CD4-positive, alpha-beta T cell treated with Interleukin-6 for 4 hours (primary cell): Measurements from ENCODE around the gene OPN4.
"Not testable (repeated sequence)": the region's sequence is repeated elsewhere in the genome, so short reads cannot be mapped to it uniquely, and the experiment has no call there.

Source experiments
- DNase-seq: peaks from one replicate; pipeline ENCODE4 v3.0.0-alpha.2; 2020; ENCODE audit warnings: mixed read lengths

OPN4 gene

GRCh38 chr10:86654411-86655172 is at the start of gene OPN4:
Gene OPN4 (plus strand): TSS chr10:86654547. CDS start chr10:86654784, 237 bp downstream.
- DNase-seq: no peak

- DNase-seq: no peak
These were observed 46.7 kb upstream of the OPN4 start for GRCh38 chr10:86607674-86608073.

GRCh38 chr10:86609920-86610319 is 44.4 kb upstream of the OPN4 start:
- no peak for DNase-seq

- no peak for DNase-seq
These were observed 43.0 kb upstream of the OPN4 start for GRCh38 chr10:86611386-86611785.

GRCh38 chr10:86613096-86613495 is 41.3 kb upstream of the OPN4 start:
- DNase-seq: no peak

GRCh38 chr10:86613905-86614304 is 40.4 kb upstream of the OPN4 start:
- DNase-seq: no peak

GRCh38 chr10:86614853-86615252 is 39.5 kb upstream of the OPN4 start:
- DNase-seq: no peak

- not testable (repeated sequence) for DNase-seq
These were observed 37.1 kb upstream of the OPN4 start for GRCh38 chr10:86617278-86617677.

- DNase-seq: no peak
These were observed 26.0 kb upstream of the OPN4 start for GRCh38 chr10:86628311-86628710.

GRCh38 chr10:86630079-86630478 is 24.3 kb upstream of the OPN4 start:
- no peak for DNase-seq

GRCh38 chr10:86632009-86632800 is 22.1 kb upstream of the OPN4 start:
- DNase-seq: no peak

GRCh38 chr10:86632951-86633350 is 21.4 kb upstream of the OPN4 start:
- DNase-seq: no peak

GRCh38 chr10:86635402-86635801 is 18.9 kb upstream of the OPN4 start:
- no peak for DNase-seq

- no peak for DNase-seq
These were observed 18.0 kb upstream of the OPN4 start for GRCh38 chr10:86636311-86636710.

GRCh38 chr10:86642021-86642420 is 12.3 kb upstream of the OPN4 start:
- no peak for DNase-seq

- DNase-seq: no peak
These were observed 11.8 kb upstream of the OPN4 start for GRCh38 chr10:86642499-86642898.

GRCh38 chr10:86644152-86644793 is 10.1 kb upstream of the OPN4 start:
- no peak for DNase-seq

GRCh38 chr10:86644794-86645445 is 9.4 kb upstream of the OPN4 start:
- no peak for DNase-seq

GRCh38 chr10:86645621-86646165 is 8.7 kb upstream of the OPN4 start:
- DNase-seq: not testable (repeated sequence)

- no peak for DNase-seq
These were observed 7.8 kb upstream of the OPN4 start for GRCh38 chr10:86646532-86646931.

GRCh38 chr10:86646933-86647332 is 7.4 kb upstream of the OPN4 start:
- no peak for DNase-seq

- DNase-seq: no peak
These were observed 6.3 kb upstream of the OPN4 start for GRCh38 chr10:86647773-86648703.
